Mesenchymal stem cell (in vitro differentiated cells and primary cell): ENCODE results near the gene MAP6.
"Not testable (repeated sequence)": the region's sequence is repeated elsewhere in the genome, so short reads cannot be mapped to it uniquely, and the experiment has no call there.

Source experiments
- DNase-seq: peaks from one replicate; pipeline ENCODE4 v3.0.0-alpha.2; 2013
- H2AFZ ChIP-seq: one replicate; pipeline ENCODE4 v1.6.1; 2013; ENCODE audit warnings: low read depth, mild to moderate bottlenecking, control low read depth, inconsistent platforms, low read length, moderate library complexity
- H2AK5ac ChIP-seq: 2 replicates; pipeline ENCODE4 v1.6.1; 2013; ENCODE audit warnings: low read length, moderate library complexity, mild to moderate bottlenecking, inconsistent platforms; ENCODE audit not compliant: severe bottlenecking
- H2BK120ac ChIP-seq: one replicate; pipeline ENCODE4 v1.6.1; 2013; ENCODE audit warnings: low read depth, mild to moderate bottlenecking, inconsistent platforms, low read length, moderate library complexity
- H2BK12ac ChIP-seq, 2 experiments: one replicate each; pipeline ENCODE4 v1.6.1; 2013; ENCODE audit warnings: inconsistent platforms in 2 of 2, low read length in 2 of 2, mild to moderate bottlenecking in 2 of 2, moderate library complexity in 2 of 2, control low read depth in 1 of 2
- H2BK15ac ChIP-seq: one replicate; pipeline ENCODE4 v1.6.1; 2013; ENCODE audit warnings: mild to moderate bottlenecking, low read depth, inconsistent platforms; ENCODE audit not compliant: poor library complexity, severe bottlenecking
- H2BK5ac ChIP-seq: 2 replicates; pipeline ENCODE4 v1.6.1; 2013; ENCODE audit warnings: low read depth, mild to moderate bottlenecking, low read length, control low read depth, inconsistent platforms; ENCODE audit not compliant: poor library complexity, severe bottlenecking
- H3K14ac ChIP-seq, 2 experiments: one replicate each; pipeline ENCODE4 v1.6.1; 2013; ENCODE audit warnings: inconsistent platforms in 2 of 2, low read length in 2 of 2, control low read depth in 1 of 2, mild to moderate bottlenecking in 1 of 2, moderate library complexity in 1 of 2
- H3K18ac ChIP-seq, 2 experiments: one replicate each; pipeline ENCODE4 v1.6.1; 2013; ENCODE audit warnings: inconsistent platforms in 2 of 2, low read length in 2 of 2, control low read depth in 1 of 2, low read depth in 1 of 2, mild to moderate bottlenecking in 1 of 2
- H3K23ac ChIP-seq, 2 experiments: one replicate each; pipeline ENCODE4 v1.6.1; 2013; ENCODE audit warnings: inconsistent platforms in 2 of 2, low read length in 2 of 2, mild to moderate bottlenecking in 2 of 2, moderate library complexity in 2 of 2, control low read depth in 1 of 2
- H3K27ac ChIP-seq: 2 replicates; pipeline ENCODE4 v1.5.1; 2013; ENCODE audit warnings: mild to moderate bottlenecking, moderate library complexity, low read length, control low read depth, inconsistent platforms; ENCODE audit not compliant: poor library complexity, severe bottlenecking
- H3K27me3 ChIP-seq, 2 experiments: 2 replicates each; pipeline versions ENCODE4 v1.6.1 to v1.7.0; 2013; ENCODE audit warnings: low read length in 2 of 2, mild to moderate bottlenecking in 2 of 2, moderate library complexity in 2 of 2, control low read depth in 1 of 2, inconsistent platforms in 1 of 2; ENCODE audit not compliant: control insufficient read depth in 1 of 2, insufficient read depth in 1 of 2
- H3K36me3 ChIP-seq, 2 experiments: 2 replicates each; pipeline versions ENCODE4 v1.6.1 to v1.7.0; 2013; ENCODE audit warnings: low read length in 2 of 2, control low read depth in 1 of 2, inconsistent platforms in 1 of 2, low read depth in 1 of 2, mild to moderate bottlenecking in 1 of 2; ENCODE audit not compliant: insufficient read depth in 2 of 2, control insufficient read depth in 1 of 2
- H3K4ac ChIP-seq, 2 experiments: one replicate each; pipeline ENCODE4 v1.6.1; 2013; ENCODE audit warnings: inconsistent platforms in 2 of 2, low read length in 2 of 2, mild to moderate bottlenecking in 2 of 2, moderate library complexity in 2 of 2, control low read depth in 1 of 2, low read depth in 1 of 2
- H3K4me1 ChIP-seq: 2 replicates; pipeline ENCODE4 v1.6.1; 2013; ENCODE audit warnings: low read depth, low read length, control low read depth; ENCODE audit not compliant: control insufficient read depth, insufficient read depth
- H3K4me2 ChIP-seq: 2 replicates; pipeline ENCODE4 v1.6.1; 2013; ENCODE audit warnings: low read length, mild to moderate bottlenecking, inconsistent platforms; ENCODE audit not compliant: poor library complexity, severe bottlenecking
- H3K4me3 ChIP-seq, 2 experiments: 2 replicates each; pipeline versions ENCODE4 v1.5.1 to v1.7.0; 2013; ENCODE audit warnings: low read length in 2 of 2, mild to moderate bottlenecking in 2 of 2, control low read depth in 1 of 2, low read depth in 1 of 2; ENCODE audit not compliant: insufficient read depth in 1 of 2
- H3K79me1 ChIP-seq: replicated peaks from 2 replicates; pipeline ENCODE4 v1.6.1; 2013; ENCODE audit warnings: mild to moderate bottlenecking, control low read depth, low read length, inconsistent platforms; ENCODE audit not compliant: poor library complexity, severe bottlenecking
- H3K9ac ChIP-seq: 2 replicates; pipeline ENCODE4 v1.7.0; 2013; ENCODE audit warnings: mild to moderate bottlenecking, low read length, moderate library complexity
- H3K9me3 ChIP-seq: 2 replicates; pipeline ENCODE4 v1.7.0; 2013; ENCODE audit warnings: mild to moderate bottlenecking, low read length; ENCODE audit not compliant: control insufficient read depth
- H4K8ac ChIP-seq: one replicate; pipeline ENCODE4 v1.6.1; 2013; ENCODE audit warnings: inconsistent platforms, mild to moderate bottlenecking, low read length, moderate library complexity
- H4K91ac ChIP-seq: one replicate; pipeline ENCODE4 v1.6.1; 2013; ENCODE audit warnings: mild to moderate bottlenecking, low read length, inconsistent platforms
- WGBS: methylation state at CpG from one replicate; pipeline ENCODE4 v1.1.7; 2013; ENCODE audit warnings: mixed read lengths; 5-methylcytosine and 5-hydroxymethylcytosine counted together

The MAP6 gene

GRCh38 chr11:75683856-75684255 lies 15.0 kb upstream of the MAP6 start:
- not testable (repeated sequence) for H2AK5ac ChIP-seq, H3K4ac ChIP-seq, H3K79me1 ChIP-seq, H3K18ac ChIP-seq, H3K4me1 ChIP-seq, H2AFZ ChIP-seq, H4K91ac ChIP-seq, H3K4me2 ChIP-seq, H2BK15ac ChIP-seq, DNase-seq, H3K14ac ChIP-seq, H2BK12ac ChIP-seq, H4K8ac ChIP-seq, H3K27ac ChIP-seq, H3K36me3 ChIP-seq, H3K9ac ChIP-seq, H2BK120ac ChIP-seq, H3K23ac ChIP-seq, H2BK5ac ChIP-seq, H3K4me3 ChIP-seq
- no CpG with 5 or more reads among the region's 1 CpG for WGBS
- Histone ChIP-seq H3K9me3 (peaks cover 27% of the 10 kb centered on the region), H3K27me3 (peaks cover 25% of the 10 kb centered on the region in 2 experiments)

GRCh38 chr11:75679566-75679965 lies 10.7 kb upstream of the MAP6 start:
- H4K8ac ChIP-seq: no peak overlapping the region
- H2BK15ac ChIP-seq: no peak overlapping the region
- H3K14ac ChIP-seq: no peak overlapping the region
- no peak for DNase-seq
- WGBS: 78% methylated on average over 11 of the region's 11 CpGs
- H2AFZ ChIP-seq: no peak overlapping the region
- H4K91ac ChIP-seq: peak overlapping the region; percentile 61
- no peak overlapping the region for H3K18ac ChIP-seq
- H3K4ac ChIP-seq: no peak overlapping the region
- no peak overlapping the region for H2BK5ac ChIP-seq
- no peak overlapping the region for H2BK120ac ChIP-seq
- no peaks in the 10 kb centered on the region for H3K4me1 ChIP-seq
- no peak overlapping the region for H3K23ac ChIP-seq
- H3K36me3 ChIP-seq: no peaks in the 10 kb centered on the region
- H3K27me3 ChIP-seq: peaks cover 22 to 29% of the 10 kb centered on the region in 2 experiments
- no peaks in the 10 kb centered on the region for H3K79me1 ChIP-seq
- H2BK12ac ChIP-seq: no peak overlapping the region
- no peak overlapping the region for H3K9ac ChIP-seq
- H3K9me3 ChIP-seq: peaks cover 9% of the 10 kb centered on the region
- H2AK5ac ChIP-seq: no peak overlapping the region
- no peak overlapping the region for H3K4me3 ChIP-seq
- H3K4me2 ChIP-seq: no peak overlapping the region
- no peak overlapping the region for H3K27ac ChIP-seq

DNA sequence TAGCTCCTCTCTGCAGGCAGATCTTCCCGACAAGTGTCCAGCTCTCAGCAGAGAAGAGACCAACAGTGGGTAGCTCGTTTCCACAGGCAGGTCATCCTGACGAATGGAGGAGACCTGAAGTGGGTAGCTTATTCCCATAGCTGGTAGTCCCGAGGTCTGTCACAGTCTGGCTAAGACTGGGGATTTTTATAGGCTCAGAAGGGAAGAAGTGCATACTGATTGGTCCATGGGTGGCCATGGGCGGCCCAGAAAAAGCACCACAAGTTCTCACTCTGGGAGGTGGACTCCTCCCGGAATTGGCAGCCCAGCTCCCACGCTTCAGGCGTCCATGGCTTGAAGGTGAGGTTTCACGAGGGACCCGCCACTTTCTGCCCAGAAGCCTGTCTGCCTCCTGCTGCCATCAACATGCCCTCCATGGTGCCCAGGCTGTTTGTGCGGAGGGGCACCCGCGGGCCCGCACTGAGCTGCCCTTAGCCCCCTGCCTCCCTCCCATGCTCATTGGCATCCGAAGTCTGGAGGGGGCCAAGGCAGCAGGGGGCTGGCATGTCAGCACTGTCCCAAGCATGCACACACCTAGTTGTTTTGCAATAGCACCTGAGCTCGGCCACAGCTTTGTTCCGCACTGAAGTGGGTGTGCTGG lies 9.9 kb upstream of the MAP6 start:
- Histone ChIP-seq H3K36me3 (no peaks in the 10 kb centered on the region), H3K27me3 (peaks cover 22 to 29% of the 10 kb centered on the region in 2 experiments), H3K4ac (no peak overlapping the region), H3K9ac (no peak overlapping the region), H2BK5ac (no peak overlapping the region), H2BK15ac (no peak overlapping the region), H2BK12ac (no peak overlapping the region), H3K4me3 (no peak overlapping the region), H3K27ac (no peak overlapping the region), H3K18ac (peak overlapping the region in 1 of 2 experiments; percentile 11), H2AFZ (no peak overlapping the region), H2BK120ac (no peak overlapping the region), H3K4me1 (no peaks in the 10 kb centered on the region), H3K4me2 (no peak overlapping the region), H4K91ac (no peak overlapping the region), H4K8ac (no peak overlapping the region), H3K9me3 (peaks cover 3% of the 10 kb centered on the region), H2AK5ac (no peak overlapping the region), H3K23ac (no peak overlapping the region), H3K14ac (peak overlapping the region in 1 of 2 experiments; percentile 86), H3K79me1 (no peaks in the 10 kb centered on the region)
- 67% methylated on average over 17 of the region's 17 CpGs for WGBS
- no peak for DNase-seq

- Histone ChIP-seq H3K4me1 (no peaks in the 10 kb centered on the region), H2BK5ac (no peak overlapping the region), H3K4ac (no peak overlapping the region), H2BK120ac (no peak overlapping the region), H3K9ac (no peak overlapping the region), H3K4me2 (no peak overlapping the region), H3K79me1 (no peaks in the 10 kb centered on the region), H3K27me3 (peaks cover 22 to 29% of the 10 kb centered on the region in 2 experiments), H3K9me3 (no peaks in the 10 kb centered on the region), H2BK15ac (no peak overlapping the region), H3K23ac (no peak overlapping the region), H3K36me3 (no peaks in the 10 kb centered on the region), H4K91ac (no peak overlapping the region), H3K14ac (no peak overlapping the region), H3K27ac (no peak overlapping the region), H4K8ac (no peak overlapping the region), H2BK12ac (no peak overlapping the region), H3K18ac (no peak overlapping the region), H2AK5ac (no peak overlapping the region), H2AFZ (no peak overlapping the region), H3K4me3 (no peak overlapping the region)
- DNase-seq: no peak
- WGBS: 83% methylated on average over 12 of the region's 12 CpGs
Measured at GRCh38 chr11:75677909-75678308, 9.1 kb upstream of the MAP6 start.
